DOHH2 (cell line): ENCODE data around the gene LITAF.

Source experiments
- EZH2phosphoT487 ChIP-seq: fragments of 200-600 bp; sonication (generic); IDR thresholded peaks from 2 replicates; pipeline ENCODE4 v1.6.1; 2017; ENCODE audit warnings: borderline replicate concordance, mild to moderate bottlenecking, antibody characterized with exemption, low read length, moderate library complexity, mixed read lengths
- TF ChIP-seq, protein P1 (sequence below): fragments of 200-600 bp; sonication (generic); IDR thresholded peaks from one replicate; pipeline ENCODE4 v1.5.1; 2014; ENCODE audit warnings: antibody characterized with exemption, mild to moderate bottlenecking, low read depth, low read length; ENCODE audit not compliant: poor library complexity, severe bottlenecking

DNA sequence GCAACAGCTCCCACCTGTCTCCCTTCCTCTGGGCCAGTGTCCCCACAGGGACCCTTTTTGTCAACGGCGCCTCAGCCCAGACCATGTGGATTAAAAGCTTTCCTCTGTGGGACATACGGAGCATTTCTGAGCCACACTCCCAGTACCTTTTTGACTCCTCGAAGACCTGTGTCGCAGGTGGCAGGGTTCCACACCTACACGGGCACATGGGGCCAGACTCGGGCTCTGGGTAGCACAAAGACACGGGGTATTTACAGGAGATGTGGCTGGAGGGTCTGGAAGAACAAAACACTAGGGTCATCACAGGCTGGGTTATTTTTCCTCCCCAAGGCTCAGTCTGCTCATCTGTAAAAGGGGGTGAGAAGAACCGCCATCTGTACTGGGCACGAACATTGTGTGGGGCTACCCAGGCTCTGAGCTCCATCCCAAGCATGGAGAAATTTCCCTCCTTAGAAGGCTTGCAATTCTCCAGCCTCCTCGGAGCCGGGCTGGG, 49.0 kb upstream of the LITAF start:
- TF ChIP-seq, protein P1, sequence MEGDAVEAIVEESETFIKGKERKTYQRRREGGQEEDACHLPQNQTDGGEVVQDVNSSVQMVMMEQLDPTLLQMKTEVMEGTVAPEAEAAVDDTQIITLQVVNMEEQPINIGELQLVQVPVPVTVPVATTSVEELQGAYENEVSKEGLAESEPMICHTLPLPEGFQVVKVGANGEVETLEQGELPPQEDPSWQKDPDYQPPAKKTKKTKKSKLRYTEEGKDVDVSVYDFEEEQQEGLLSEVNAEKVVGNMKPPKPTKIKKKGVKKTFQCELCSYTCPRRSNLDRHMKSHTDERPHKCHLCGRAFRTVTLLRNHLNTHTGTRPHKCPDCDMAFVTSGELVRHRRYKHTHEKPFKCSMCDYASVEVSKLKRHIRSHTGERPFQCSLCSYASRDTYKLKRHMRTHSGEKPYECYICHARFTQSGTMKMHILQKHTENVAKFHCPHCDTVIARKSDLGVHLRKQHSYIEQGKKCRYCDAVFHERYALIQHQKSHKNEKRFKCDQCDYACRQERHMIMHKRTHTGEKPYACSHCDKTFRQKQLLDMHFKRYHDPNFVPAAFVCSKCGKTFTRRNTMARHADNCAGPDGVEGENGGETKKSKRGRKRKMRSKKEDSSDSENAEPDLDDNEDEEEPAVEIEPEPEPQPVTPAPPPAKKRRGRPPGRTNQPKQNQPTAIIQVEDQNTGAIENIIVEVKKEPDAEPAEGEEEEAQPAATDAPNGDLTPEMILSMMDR: no peak
- TF ChIP-seq EZH2phosphoT487: no peak
